K562 (cell line): Measurements from ENCODE around the gene INA. TPM values are rescaled to one million over a fixed set of nuclear protein-coding genes. Genes with fewer than 3 reads are reported as not detected.

Source experiments
- ATAC-seq: fragments of 200-7000 bp; cut with Tn5 transposase; 3 replicates; pipeline ENCODE4 v1.9.1; 2020; ENCODE audit warnings: moderate library complexity
- BruUV-seq: library from RNA; stranded (reverse); fragments of 400-500 nt; replicated peaks from 2 replicates; lab custom pipeline; 2021; lab: Mats Ljungman, UMichigan
- CTCF ChIA-PET: fragments of 300-600 bp; formaldehyde crosslinking; extraction: SDS; loops from one replicate; lab custom pipeline; 2021; ENCODE audit warnings: low intra/inter-chr PET ratio; lab: Yijun Ruan, JAX
- POLR2A ChIA-PET: fragments of 300-600, 350-650 bp; sonication (Branson Sonifier 250); formaldehyde crosslinking; extraction: SDS; loops from one replicate; lab custom pipeline; 2021; ENCODE audit warnings: antibody characterized with exemption, inconsistent platforms; lab: Yijun Ruan, JAX
- DNase-seq, 4 experiments: peaks; one replicate each; pipeline versions ENCODE4 v3.0.0 to v3.0.0-alpha.2; 2011 to 2018; ENCODE audit warnings: low spot score in 3 of 4, mixed read lengths in 3 of 4; ENCODE audit errors: extremely low read depth in 1 of 4
- FAIRE-seq: peaks from 2 replicates; lab custom pipeline; 2011; peaks lifted over from hg19 to GRCh38; lab: Jason Lieb, UNC
- H2AFZ ChIP-seq: 2 replicates; pipeline ENCODE4 v1.6.0; 2011; ENCODE audit warnings: low read depth, low read length, control low read depth, inconsistent platforms
- H3K27ac ChIP-seq: fragments of 200-600 bp; 3 replicates; pipeline ENCODE4 v1.8.0; 2011; ENCODE audit warnings: low read depth, mild to moderate bottlenecking, control low read depth, inconsistent platforms, low read length, moderate library complexity, mixed read lengths; ENCODE audit errors: extremely low read depth
- H3K27me3 ChIP-seq, 2 experiments: fragments of 300-600 bp in 1 of 2; 2 replicates in 1 of 2; 3 replicates in 1 of 2; pipeline versions ENCODE4 v1.6.0 to v1.8.0; 2011; ENCODE audit warnings: inconsistent platforms in 2 of 2, low read length in 2 of 2, mild to moderate bottlenecking in 1 of 2, mixed read lengths in 1 of 2, moderate library complexity in 1 of 2; ENCODE audit not compliant: control insufficient read depth in 2 of 2, insufficient read depth in 2 of 2
- H3K36me3 ChIP-seq: fragments of 300-600 bp; 3 replicates; pipeline ENCODE4 v1.8.0; 2011; ENCODE audit warnings: mild to moderate bottlenecking, low read length, inconsistent platforms; ENCODE audit not compliant: control insufficient read depth, insufficient read depth
- H3K4me1 ChIP-seq, 2 experiments: fragments of 200-600 bp in 1 of 2; replicated peaks in 1 of 2; 2 replicates in 1 of 2; 3 replicates in 1 of 2; pipeline versions ENCODE4 v1.5.1 to v1.8.0; 2011; ENCODE audit warnings: inconsistent platforms in 2 of 2, low read length in 2 of 2, mild to moderate bottlenecking in 1 of 2, mixed read lengths in 1 of 2, moderate library complexity in 1 of 2; ENCODE audit not compliant: control insufficient read depth in 2 of 2, insufficient read depth in 2 of 2
- H3K4me2 ChIP-seq: 2 replicates; pipeline ENCODE4 v1.6.1; 2011; ENCODE audit warnings: low read length, control low read depth, inconsistent platforms, mixed read lengths; ENCODE audit not compliant: insufficient read depth
- H3K4me3 ChIP-seq: fragments of 200-600 bp; sonication (generic), shearing (Covaris generic); 2 replicates; pipeline ENCODE4 v1.5.1; 2016; ENCODE audit warnings: control low read depth, inconsistent platforms
- H3K79me2 ChIP-seq: fragments of 200-600 bp; 3 replicates; pipeline ENCODE4 v1.8.0; 2011; ENCODE audit warnings: low read length, inconsistent platforms; ENCODE audit not compliant: control insufficient read depth, insufficient read depth
- H3K9ac ChIP-seq, 2 experiments: 2 replicates each; pipeline versions ENCODE4 v1.6.0 to v1.6.1; 2011; ENCODE audit warnings: low read depth in 2 of 2, low read length in 2 of 2, control low read depth in 1 of 2, inconsistent platforms in 1 of 2, mild to moderate bottlenecking in 1 of 2, mixed read lengths in 1 of 2; ENCODE audit not compliant: insufficient read depth in 1 of 2
- H3K9me1 ChIP-seq: one replicate; pipeline ENCODE4 v1.6.0; 2011; ENCODE audit warnings: inconsistent platforms, mild to moderate bottlenecking, low read length, moderate library complexity; ENCODE audit not compliant: control insufficient read depth, insufficient read depth
- H3K9me3 ChIP-seq: replicated peaks from 2 replicates; pipeline ENCODE4 v1.5.1; 2011; ENCODE audit warnings: low read depth, low read length, inconsistent platforms; ENCODE audit not compliant: control insufficient read depth, insufficient read depth
- H4K20me1 ChIP-seq: replicated peaks from 2 replicates; pipeline ENCODE4 v1.6.1; 2011; ENCODE audit warnings: low read length, inconsistent platforms, mixed read lengths; ENCODE audit not compliant: control insufficient read depth, insufficient read depth
- ARID1B ChIP-seq: fragments of 450-650 bp; IDR thresholded peaks from 2 replicates; pipeline ENCODE4 v1.6.1; 2016; ENCODE audit warnings: antibody characterized with exemption, mild to moderate bottlenecking, inconsistent platforms
- ARID3B ChIP-seq: fragments of 250-450 bp; sonication (Bioruptor Pico); IDR thresholded peaks from 2 replicates; pipeline ENCODE4 v1.4.0; 2020; ENCODE audit warnings: borderline replicate concordance
- BRD9 ChIP-seq: fragments of 450-650 bp; IDR thresholded peaks from 2 replicates; pipeline ENCODE4 v1.6.1; 2018; ENCODE audit warnings: low read depth; ENCODE audit not compliant: partially characterized antibody
- CREBBP ChIP-seq: IDR thresholded peaks from one replicate; pipeline ENCODE4 v1.6.1; 2012; ENCODE audit warnings: low read depth, mild to moderate bottlenecking, control low read depth, inconsistent platforms, low read length
- E4F1 ChIP-seq: fragments of 250-450 bp; sonication (Bioruptor Pico); IDR thresholded peaks from 2 replicates; pipeline ENCODE4 v1.5.0; 2021; ENCODE audit warnings: mild to moderate bottlenecking, borderline replicate concordance
- ELF1 ChIP-seq: fragments of 200-800 bp; sonication (Bioruptor generic); IDR thresholded peaks from 2 replicates; pipeline ENCODE4 v1.6.1; 2016; ENCODE audit warnings: missing genetic modification characterization, missing compliant biosample characterization
- ETV1 ChIP-seq: fragments of 450-650 bp; conservative IDR thresholded peaks from 2 replicates; pipeline ENCODE4 v1.6.1; 2016; ENCODE audit warnings: missing genetic modification characterization, control low read depth, low read depth, missing compliant biosample characterization
- FOXJ2 ChIP-seq: fragments of 200-800 bp; sonication (Bioruptor generic); IDR thresholded peaks from 2 replicates; pipeline ENCODE4 v1.6.1; 2016; ENCODE audit warnings: missing genetic modification characterization, missing compliant biosample characterization
- FOXK2 ChIP-seq, 2 experiments: fragments of 450-650 bp; IDR thresholded peaks in 1 of 2; conservative IDR thresholded peaks in 1 of 2; 2 replicates each; pipeline ENCODE4 v1.6.1; 2016; ENCODE audit warnings: low read depth in 2 of 2, mild to moderate bottlenecking in 1 of 2
- FOXO4 ChIP-seq: fragments of 450-650 bp; formaldehyde crosslinking; IDR thresholded peaks from 2 replicates; pipeline ENCODE4 v1.4.0; 2020; ENCODE audit warnings: mild to moderate bottlenecking, moderate library complexity
- JUND ChIP-seq, 2 experiments: IDR thresholded peaks; 2 replicates in 1 of 2; 3 replicates in 1 of 2; pipeline ENCODE4 v1.6.1; 2011; ENCODE audit warnings: borderline replicate concordance in 2 of 2, low read depth in 2 of 2, low read length in 2 of 2, improper control_type of control experiment in 1 of 2, missing biosample characterization in 1 of 2, missing genetic modification characterization in 1 of 2, missing genetic modification reagents in 1 of 2
- KLF1 ChIP-seq: fragments of 450-650 bp; IDR thresholded peaks from 2 replicates; pipeline ENCODE4 v1.6.1; 2016; ENCODE audit warnings: missing genetic modification characterization, missing compliant biosample characterization
- MAZ ChIP-seq, 2 experiments: fragments of 450-650 bp in 1 of 2; sonication (generic) in 1 of 2; formaldehyde crosslinking; IDR thresholded peaks in 1 of 2; conservative IDR thresholded peaks in 1 of 2; 2 replicates each; pipeline versions ENCODE4 v1.4.0 to v1.5.0; 2020; ENCODE audit warnings: mild to moderate bottlenecking in 1 of 2, missing genetic modification reagents in 1 of 2
- MEF2A ChIP-seq: IDR thresholded peaks from 2 replicates; pipeline ENCODE4 v1.6.1; 2011; ENCODE audit warnings: low read depth, mild to moderate bottlenecking, low read length, moderate library complexity; ENCODE audit not compliant: control insufficient read depth
- NBN ChIP-seq: fragments of 450-650 bp; IDR thresholded peaks from 2 replicates; pipeline ENCODE4 v1.6.1; 2016; ENCODE audit warnings: low read depth, mild to moderate bottlenecking
- TSC22D4 ChIP-seq: fragments of 450-650 bp; IDR thresholded peaks from 2 replicates; pipeline ENCODE4 v1.6.1; 2016; ENCODE audit warnings: missing genetic modification characterization, missing biosample characterization, control low read depth
- ZNF12 ChIP-seq: sonication (generic); formaldehyde crosslinking; IDR thresholded peaks from 2 replicates; pipeline ENCODE4 v1.4.0; 2020; ENCODE audit warnings: mild to moderate bottlenecking, missing genetic modification reagents
- ZNF347 ChIP-seq: fragments of 450-650 bp; formaldehyde crosslinking; IDR thresholded peaks from 2 replicates; pipeline ENCODE4 v1.4.0; 2020; ENCODE audit warnings: low read depth, mild to moderate bottlenecking, moderate library complexity
- ZNF644 ChIP-seq: fragments of 200-800 bp; sonication (Bioruptor generic); IDR thresholded peaks from 2 replicates; pipeline ENCODE4 v1.6.1; 2016; ENCODE audit warnings: low read depth, missing genetic modification characterization, missing compliant biosample characterization
- in situ Hi-C: fragments of 300-500 bp; cut with MboI; formaldehyde crosslinking; loops from 4 replicates; pipeline ENCODE4 v1.15.0; 2018; ENCODE audit warnings: inconsistent platforms, mixed read lengths
- intact Hi-C: fragments of 100-400 bp; cut with micrococcal nuclease; formaldehyde crosslinking; loops from 2 replicates; pipeline ENCODE4 v1.14.2; 2022
- polyA plus RNA-seq, 8 experiments: library from polyadenylated mRNA; depleted of rRNA in 4 of 8; stranded (reverse) in 5 of 8; unstranded in 3 of 8; fragments of >200 nt; fragmentation: Nextera tagmentation in 2 of 8; fragmentation: Illumina TruSeq in 1 of 8; extraction: Ambion mirVana in 2 of 8; extraction: Trizol in 1 of 8; gene quantifications; 2 replicates each; pipeline versions ENCODE4 v1.2.1 to v1.2.3, GENCODE V29; 2011 to 2014; ENCODE audit warnings: inconsistent platforms in 1 of 8, missing spikeins in 1 of 8
- total RNA-seq, 7 experiments: library from RNA; depleted of rRNA in 6 of 7; stranded (reverse); fragments of >200 nt in 6 of 7; fragmentation: Illumina TruSeq in 2 of 7; extraction: Trizol in 2 of 7; gene quantifications; 2 replicates each; pipeline versions ENCODE4 v1.2.1 to v1.2.3, GENCODE V29; 2011 to 2021; ENCODE audit warnings: low replicate concordance in 1 of 7

INA gene
- total and polyA plus RNA-seq, 9 of the 15 experiments (the other 6 are each of a cell fraction or from before 2014, with no cell fraction given): not detected

GRCh38 chr10:103257812-103258211 is 19.1 kb upstream of the INA start:
- ATAC-seq (no peak), DNase-seq (no peak), FAIRE-seq (no peak)
- ChIA-PET POLR2A (no interaction called here), CTCF (no interaction called here)
- Histone ChIP-seq H3K4me1 (peaks cover 0 to 4% of the 10 kb centered on the region in 2 experiments; a peak in 3 of 5 replicates), H3K36me3 (no peaks in the 10 kb centered on the region), H3K4me2 (no peak overlapping the region), H3K27ac (no peak overlapping the region), H2AFZ (no peak overlapping the region), H3K9me3 (no peaks in the 10 kb centered on the region), H3K79me2 (no peaks in the 10 kb centered on the region), H4K20me1 (no peaks in the 10 kb centered on the region), H3K9ac (no peak overlapping the region), H3K27me3 (no peaks in the 10 kb centered on the region), H3K4me3 (no peak overlapping the region), H3K9me1 (no peaks in the 10 kb centered on the region)
- in situ Hi-C loops (no loop called here), intact Hi-C loops (no loop called here)
- BruUV-seq: no TSS peak
- TF ChIP-seq TSC22D4 (tag): no peak
- no peak for TF ChIP-seq ARID1B
- TF ChIP-seq ZNF644: no peak
- TF ChIP-seq ELF1 (tag): no peak
- no peak for TF ChIP-seq MAZ (CRISPR knock-in tag; conservative IDR thresholded peaks at IDR 0.05 in 1 of 2, IDR thresholded peaks at IDR 0.05 in 1 of 2)
- TF ChIP-seq ZNF347 (CRISPR knock-in tag): no peak
- no peak for TF ChIP-seq ARID3B (CRISPR knock-in tag)
- TF ChIP-seq CREBBP: no peak
- no peak for TF ChIP-seq E4F1 (CRISPR knock-in tag)
- no peak for TF ChIP-seq FOXK2 (conservative IDR thresholded peaks at IDR 0.05 in 1 of 2, IDR thresholded peaks at IDR 0.05 in 1 of 2; ENCODE audit: low read depth in 2 of 2)
- TF ChIP-seq FOXJ2 (tag): no peak
- TF ChIP-seq KLF1 (tag): no peak
- TF ChIP-seq ZNF12: no peak
- no peak for TF ChIP-seq JUND (IDR thresholded peaks at IDR 0.05; ENCODE audit: borderline replicate concordance, low read depth, low read length)
- TF ChIP-seq JUND (tag; IDR thresholded peaks at IDR 0.05; ENCODE audit: borderline replicate concordance, low read depth, low read length): no peak
- no peak for TF ChIP-seq MEF2A
- no peak for TF ChIP-seq BRD9
- TF ChIP-seq FOXO4 (CRISPR knock-in tag): no peak
- TF ChIP-seq NBN: no peak
- no peak for TF ChIP-seq ETV1 (tag)
